Measurements from ENCODE around the gene LCMT1.

DNA sequence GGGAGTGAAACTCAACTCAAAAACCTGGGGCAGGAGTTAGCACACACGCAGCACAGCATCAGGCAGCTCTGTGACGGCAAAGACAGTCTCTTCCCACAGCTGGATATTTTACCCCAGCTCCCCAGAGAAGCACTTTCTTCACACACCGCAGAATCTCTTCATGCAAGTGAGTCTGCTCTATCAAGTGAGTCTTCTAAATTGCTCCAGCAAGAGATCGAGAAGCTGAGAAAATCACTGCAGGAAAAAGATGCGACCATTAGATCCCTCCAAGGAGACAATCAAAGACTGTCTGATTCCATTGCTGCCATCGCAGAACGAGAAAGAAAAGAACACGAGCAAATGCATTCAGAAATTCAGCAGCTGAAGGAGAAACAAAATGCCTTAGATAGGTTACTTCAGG is 16.9 kb upstream of the LCMT1 start:
- no peak for TF ChIP-seq CREM (CRISPR knock-in tag; IDR thresholded peaks at IDR 0.05)
- TF ChIP-seq, protein P1, sequence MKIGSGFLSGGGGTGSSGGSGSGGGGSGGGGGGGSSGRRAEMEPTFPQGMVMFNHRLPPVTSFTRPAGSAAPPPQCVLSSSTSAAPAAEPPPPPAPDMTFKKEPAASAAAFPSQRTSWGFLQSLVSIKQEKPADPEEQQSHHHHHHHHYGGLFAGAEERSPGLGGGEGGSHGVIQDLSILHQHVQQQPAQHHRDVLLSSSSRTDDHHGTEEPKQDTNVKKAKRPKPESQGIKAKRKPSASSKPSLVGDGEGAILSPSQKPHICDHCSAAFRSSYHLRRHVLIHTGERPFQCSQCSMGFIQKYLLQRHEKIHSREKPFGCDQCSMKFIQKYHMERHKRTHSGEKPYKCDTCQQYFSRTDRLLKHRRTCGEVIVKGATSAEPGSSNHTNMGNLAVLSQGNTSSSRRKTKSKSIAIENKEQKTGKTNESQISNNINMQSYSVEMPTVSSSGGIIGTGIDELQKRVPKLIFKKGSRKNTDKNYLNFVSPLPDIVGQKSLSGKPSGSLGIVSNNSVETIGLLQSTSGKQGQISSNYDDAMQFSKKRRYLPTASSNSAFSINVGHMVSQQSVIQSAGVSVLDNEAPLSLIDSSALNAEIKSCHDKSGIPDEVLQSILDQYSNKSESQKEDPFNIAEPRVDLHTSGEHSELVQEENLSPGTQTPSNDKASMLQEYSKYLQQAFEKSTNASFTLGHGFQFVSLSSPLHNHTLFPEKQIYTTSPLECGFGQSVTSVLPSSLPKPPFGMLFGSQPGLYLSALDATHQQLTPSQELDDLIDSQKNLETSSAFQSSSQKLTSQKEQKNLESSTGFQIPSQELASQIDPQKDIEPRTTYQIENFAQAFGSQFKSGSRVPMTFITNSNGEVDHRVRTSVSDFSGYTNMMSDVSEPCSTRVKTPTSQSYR (CRISPR knock-in tag; IDR thresholded peaks at IDR 0.05): no peak
- no peak for TF ChIP-seq CTCF (IDR thresholded peaks at IDR 0.05)
- TF ChIP-seq FOXP1 (CRISPR knock-in tag; IDR thresholded peaks at IDR 0.05; ENCODE audit: borderline replicate concordance): no peak
- TF ChIP-seq ZNF317 (CRISPR knock-in tag; IDR thresholded peaks at IDR 0.05; ENCODE audit: borderline replicate concordance, low read depth): no peak
- TF ChIP-seq GABPB1 (CRISPR knock-in tag; IDR thresholded peaks at IDR 0.05): no peak
- TF ChIP-seq ATF2 (CRISPR knock-in tag; IDR thresholded peaks at IDR 0.05; ENCODE audit: borderline replicate concordance, low read depth): no peak
- TF ChIP-seq, protein P2, sequence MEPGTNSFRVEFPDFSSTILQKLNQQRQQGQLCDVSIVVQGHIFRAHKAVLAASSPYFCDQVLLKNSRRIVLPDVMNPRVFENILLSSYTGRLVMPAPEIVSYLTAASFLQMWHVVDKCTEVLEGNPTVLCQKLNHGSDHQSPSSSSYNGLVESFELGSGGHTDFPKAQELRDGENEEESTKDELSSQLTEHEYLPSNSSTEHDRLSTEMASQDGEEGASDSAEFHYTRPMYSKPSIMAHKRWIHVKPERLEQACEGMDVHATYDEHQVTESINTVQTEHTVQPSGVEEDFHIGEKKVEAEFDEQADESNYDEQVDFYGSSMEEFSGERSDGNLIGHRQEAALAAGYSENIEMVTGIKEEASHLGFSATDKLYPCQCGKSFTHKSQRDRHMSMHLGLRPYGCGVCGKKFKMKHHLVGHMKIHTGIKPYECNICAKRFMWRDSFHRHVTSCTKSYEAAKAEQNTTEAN (CRISPR knock-in tag; IDR thresholded peaks at IDR 0.05): no peak
- TF ChIP-seq, protein P3, sequence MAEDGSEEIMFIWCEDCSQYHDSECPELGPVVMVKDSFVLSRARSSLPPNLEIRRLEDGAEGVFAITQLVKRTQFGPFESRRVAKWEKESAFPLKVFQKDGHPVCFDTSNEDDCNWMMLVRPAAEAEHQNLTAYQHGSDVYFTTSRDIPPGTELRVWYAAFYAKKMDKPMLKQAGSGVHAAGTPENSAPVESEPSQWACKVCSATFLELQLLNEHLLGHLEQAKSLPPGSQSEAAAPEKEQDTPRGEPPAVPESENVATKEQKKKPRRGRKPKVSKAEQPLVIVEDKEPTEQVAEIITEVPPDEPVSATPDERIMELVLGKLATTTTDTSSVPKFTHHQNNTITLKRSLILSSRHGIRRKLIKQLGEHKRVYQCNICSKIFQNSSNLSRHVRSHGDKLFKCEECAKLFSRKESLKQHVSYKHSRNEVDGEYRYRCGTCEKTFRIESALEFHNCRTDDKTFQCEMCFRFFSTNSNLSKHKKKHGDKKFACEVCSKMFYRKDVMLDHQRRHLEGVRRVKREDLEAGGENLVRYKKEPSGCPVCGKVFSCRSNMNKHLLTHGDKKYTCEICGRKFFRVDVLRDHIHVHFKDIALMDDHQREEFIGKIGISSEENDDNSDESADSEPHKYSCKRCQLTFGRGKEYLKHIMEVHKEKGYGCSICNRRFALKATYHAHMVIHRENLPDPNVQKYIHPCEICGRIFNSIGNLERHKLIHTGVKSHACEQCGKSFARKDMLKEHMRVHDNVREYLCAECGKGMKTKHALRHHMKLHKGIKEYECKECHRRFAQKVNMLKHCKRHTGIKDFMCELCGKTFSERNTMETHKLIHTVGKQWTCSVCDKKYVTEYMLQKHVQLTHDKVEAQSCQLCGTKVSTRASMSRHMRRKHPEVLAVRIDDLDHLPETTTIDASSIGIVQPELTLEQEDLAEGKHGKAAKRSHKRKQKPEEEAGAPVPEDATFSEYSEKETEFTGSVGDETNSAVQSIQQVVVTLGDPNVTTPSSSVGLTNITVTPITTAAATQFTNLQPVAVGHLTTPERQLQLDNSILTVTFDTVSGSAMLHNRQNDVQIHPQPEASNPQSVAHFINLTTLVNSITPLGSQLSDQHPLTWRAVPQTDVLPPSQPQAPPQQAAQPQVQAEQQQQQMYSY (CRISPR knock-in tag; IDR thresholded peaks at IDR 0.05): no peak
- TF ChIP-seq NR2C2 (CRISPR knock-in tag; IDR thresholded peaks at IDR 0.05): no peak
- TF ChIP-seq, protein P4, sequence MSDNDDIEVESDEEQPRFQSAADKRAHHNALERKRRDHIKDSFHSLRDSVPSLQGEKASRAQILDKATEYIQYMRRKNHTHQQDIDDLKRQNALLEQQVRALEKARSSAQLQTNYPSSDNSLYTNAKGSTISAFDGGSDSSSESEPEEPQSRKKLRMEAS (CRISPR knock-in tag; IDR thresholded peaks at IDR 0.05): no peak
- no peak for TF ChIP-seq FOXJ3 (CRISPR knock-in tag; IDR thresholded peaks at IDR 0.05; ENCODE audit: borderline replicate concordance)
- TF ChIP-seq ESRRA (CRISPR knock-in tag; IDR thresholded peaks at IDR 0.05; ENCODE audit: borderline replicate concordance): no peak
